Eye (tissue), 1 donor: ENCODE measurements around the gene POLE3.
"Not testable (repeated sequence)": the region's sequence is repeated elsewhere in the genome, so short reads cannot be mapped to it uniquely, and the experiment has no call there.

ENCODE experiments used
- DNase-seq: peaks from one replicate; pipeline ENCODE4 v3.0.0-alpha.2; 2015

POLE3 gene

GRCh38 chr9:113401027-113401792, 9.3 kb downstream of the POLE3 start, which contains the start of gene ALAD:
TSS of gene ALAD (minus strand) at chr9:113401284. CDS start at chr9:113393559, 7,725 bp downstream.
- DNase-seq = peak; percentile 99

GRCh38 chr9:113399646-113400200, 10.8 kb downstream of the POLE3 start:
- DNase-seq = no peak

DNA sequence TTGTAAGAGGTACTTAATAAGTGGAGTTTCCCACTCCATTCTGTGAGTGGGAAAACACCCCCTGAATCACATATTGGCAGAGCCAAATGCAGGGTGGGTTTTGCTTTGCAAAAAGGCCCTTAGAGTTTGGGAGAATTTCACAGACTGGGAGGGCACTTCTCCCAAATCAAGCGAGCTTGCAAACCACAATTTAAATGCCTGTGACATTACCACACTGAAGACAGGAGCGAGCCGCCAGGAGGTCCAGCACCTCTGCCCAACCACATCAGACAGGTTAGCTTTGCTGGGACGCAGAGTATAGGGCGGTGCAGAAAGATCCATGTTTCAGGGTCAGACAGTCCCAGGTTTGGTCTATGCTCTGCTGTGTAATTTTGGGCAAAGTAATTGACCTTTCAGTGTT, 11.7 kb downstream of the POLE3 start:
- DNase-seq = no peak

GRCh38 chr9:113397203-113397631, 13.3 kb downstream of the POLE3 start:
- no peak for DNase-seq

- DNase-seq = no peak
These were observed 15.2 kb downstream of the POLE3 start for GRCh38 chr9:113395000-113395861.

- DNase-seq = no peak
These were observed 17.2 kb downstream of the POLE3 start for GRCh38 chr9:113393281-113393680.

DNA sequence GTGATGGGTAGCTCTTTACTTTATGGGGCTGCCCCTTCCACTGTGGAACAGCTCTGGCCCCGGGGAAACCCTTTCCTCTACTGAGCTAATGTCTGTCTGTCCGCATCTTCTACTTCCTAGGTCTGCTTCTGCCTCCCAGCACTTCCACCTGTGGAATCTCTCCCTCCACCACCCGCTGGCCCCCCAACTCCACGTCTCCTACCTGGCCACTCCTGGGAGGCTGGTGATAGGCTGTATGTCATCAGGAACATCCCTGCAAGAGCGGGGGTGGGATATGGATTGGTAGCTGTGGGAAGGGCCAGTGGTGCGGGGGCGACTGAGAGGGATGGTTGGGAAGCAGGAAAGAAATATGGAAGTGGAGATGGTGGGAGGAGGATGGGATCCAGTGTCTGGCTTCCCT, 18.6 kb downstream of the POLE3 start:
- DNase-seq = no peak

- DNase-seq = no peak
These were observed 20.1 kb downstream of the POLE3 start for GRCh38 chr9:113390192-113390960.

DNA sequence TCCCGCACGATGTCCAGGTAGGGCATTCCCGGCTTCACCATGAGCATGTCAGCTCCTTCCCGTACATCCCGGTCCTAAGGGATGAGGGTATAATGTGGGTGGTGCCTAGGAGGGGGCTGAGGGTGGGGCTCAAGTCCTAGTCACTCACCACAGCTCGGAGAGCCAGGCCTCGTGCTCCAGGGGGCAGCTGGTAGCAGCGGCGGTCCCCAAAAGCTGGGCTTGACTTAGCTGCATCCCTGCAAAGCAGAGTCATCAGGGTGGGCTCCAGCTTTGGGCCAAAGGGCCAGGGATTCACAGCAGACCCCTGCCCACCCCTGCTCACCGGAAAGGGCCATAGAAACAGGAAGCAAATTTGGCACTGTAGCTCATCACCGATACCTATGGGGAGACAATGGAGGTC, 21.0 kb downstream of the POLE3 start:
- no peak for DNase-seq

DNA sequence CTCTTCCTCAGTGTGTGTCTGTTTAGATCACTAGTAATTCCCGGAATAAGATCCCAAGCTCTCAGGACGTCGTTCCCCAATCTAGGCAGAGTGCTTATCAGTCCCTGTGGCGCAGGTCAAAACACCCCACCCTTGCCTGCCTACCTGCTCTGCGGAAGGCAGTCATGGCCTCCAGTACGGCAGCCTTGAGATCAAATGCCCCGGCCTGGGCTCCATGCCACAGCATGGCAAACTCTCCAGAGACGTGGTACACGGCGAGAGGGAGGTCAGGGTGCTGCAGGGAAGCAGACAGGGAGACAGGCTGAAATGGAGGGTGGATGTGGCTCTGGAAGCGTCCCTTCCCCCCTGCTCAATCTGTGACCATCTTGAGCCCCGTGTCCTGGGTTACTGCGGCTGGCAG, 21.6 kb downstream of the POLE3 start:
- DNase-seq = no peak

- DNase-seq = no peak
These were observed 22.8 kb downstream of the POLE3 start for GRCh38 chr9:113387560-113388230.

- no peak for DNase-seq
These were observed 23.7 kb downstream of the POLE3 start for GRCh38 chr9:113386571-113387393.

GRCh38 chr9:113381909-113382411, 28.5 kb downstream of the POLE3 start:
- DNase-seq = no peak

GRCh38 chr9:113381441-113381840, 29.0 kb downstream of the POLE3 start:
- DNase-seq = not testable (repeated sequence)

GRCh38 chr9:113380869-113381378, 29.6 kb downstream of the POLE3 start:
- DNase-seq = no peak

GRCh38 chr9:113379829-113380210, 30.7 kb downstream of the POLE3 start:
- not testable (repeated sequence) for DNase-seq

DNA sequence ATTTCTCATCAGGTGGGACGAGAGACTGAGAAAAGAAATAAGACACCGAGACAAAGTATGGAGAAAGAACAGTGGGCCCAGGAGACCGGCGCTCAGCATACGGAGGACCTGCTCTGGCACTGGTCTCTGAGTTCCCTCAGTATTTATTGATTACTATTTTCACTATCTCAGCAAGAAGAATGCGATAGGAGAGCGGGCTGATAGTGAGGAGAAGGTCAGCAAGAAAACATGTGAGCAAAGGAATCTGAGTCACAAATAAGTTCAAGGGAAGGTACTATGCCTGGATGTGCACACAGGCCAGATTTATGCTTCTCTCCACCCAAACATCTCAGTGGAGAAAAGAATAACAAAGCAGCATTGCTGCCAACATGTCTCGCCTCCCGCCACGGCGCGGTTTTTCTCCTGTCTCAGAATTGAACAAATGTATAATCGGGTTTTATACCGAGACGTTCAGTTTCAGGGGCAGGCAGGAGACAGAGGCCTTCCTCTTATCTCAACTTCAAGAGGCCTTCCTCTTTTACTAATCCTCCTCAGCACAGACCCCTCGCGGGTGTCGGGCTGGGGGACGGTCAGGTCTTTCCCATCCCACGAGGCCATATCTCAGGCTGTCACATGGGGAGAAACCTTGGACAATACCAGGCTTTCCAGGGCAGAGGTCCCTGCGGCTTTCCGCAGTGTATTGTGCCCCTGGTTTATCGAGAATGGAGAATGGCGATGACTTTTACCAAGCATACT, 31.2 kb downstream of the POLE3 start:
- DNase-seq = not testable (repeated sequence)

DNA sequence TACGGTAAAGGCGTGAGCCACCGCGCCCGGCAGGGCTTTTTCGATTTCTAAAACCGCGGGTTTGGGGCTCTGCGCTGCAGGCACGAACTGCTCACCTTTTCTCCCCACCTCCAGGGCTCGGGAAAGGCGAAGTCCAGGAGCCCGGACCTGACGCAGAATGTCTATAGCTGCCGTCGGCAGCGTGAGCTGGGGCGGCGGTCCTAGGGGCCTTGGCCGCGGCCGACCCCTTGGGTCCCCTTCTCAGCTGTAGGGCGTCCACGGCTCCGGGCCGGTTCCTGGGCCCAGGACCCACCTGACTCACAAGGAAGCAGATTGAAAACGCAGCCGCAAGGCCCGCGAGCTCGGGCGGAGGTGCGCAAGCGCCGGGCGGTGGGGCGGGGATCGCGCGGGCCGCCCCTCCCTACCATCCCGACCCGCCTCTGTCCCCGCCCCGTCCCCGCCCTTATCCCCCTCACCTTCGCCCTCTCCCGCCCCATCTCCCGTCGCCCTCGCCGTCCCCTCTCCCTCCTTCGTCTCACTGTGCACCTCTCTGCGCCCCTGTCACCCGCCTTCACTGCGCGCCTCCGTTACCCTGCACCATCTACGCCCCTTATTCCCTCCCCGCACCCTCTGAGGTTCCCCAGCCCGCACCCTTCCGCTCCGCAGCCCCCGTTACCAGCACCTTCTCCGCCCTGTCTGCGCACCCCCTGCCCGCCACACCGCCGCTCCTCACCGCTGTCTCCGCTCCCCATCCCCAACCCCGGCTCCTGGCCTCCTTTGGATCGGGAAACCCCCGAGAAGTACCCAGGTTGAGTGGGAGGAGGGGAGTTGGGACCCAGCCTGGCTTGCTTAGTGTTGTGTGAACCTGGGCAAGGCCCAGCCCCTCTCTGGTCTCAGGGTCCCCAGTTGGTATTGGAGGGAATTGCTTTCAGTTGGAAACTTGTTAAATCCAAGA, 33.6 kb downstream of the POLE3 start, which contains the start of gene HDHD3:
HDHD3 (minus strand) TSS at position 353 of the 934 bp plus-strand sequence. CDS start 2,632 bp downstream, outside the sequence.
- DNase-seq = peak; percentile 91
